ENCODE measurements around the gene WHRN. TPM values are rescaled to one million over a fixed set of nuclear protein-coding genes. Genes with fewer than 3 reads are reported as not detected.

Gene WHRN
- total and polyA plus RNA-seq, 2 of the 13 experiments (the other 11 are each of a cell fraction or from before 2014, with no cell fraction given) = 2.3 to 5.3 TPM

- 0 out of 2 replicates have a peak, but pooled peaks have one; percentile 22 for TF ChIP-seq ZFX (CRISPR knock-in tag; IDR thresholded peaks at IDR 0.05; ENCODE audit: low read depth)
- TF ChIP-seq ATF3 (CRISPR knock-in tag; IDR thresholded peaks at IDR 0.05) = no peak
- no peak for TF ChIP-seq BRD4 (CRISPR knock-in tag; IDR thresholded peaks at IDR 0.05)
- TF ChIP-seq ZNF232 (CRISPR knock-in tag; IDR thresholded peaks at IDR 0.05; ENCODE audit: borderline replicate concordance) = no peak
- peak; percentile 54 for TF ChIP-seq XRCC5 (optimal IDR thresholded peaks at IDR 0.05; ENCODE audit: low read length)
- no peak for TF ChIP-seq SOX5 (CRISPR knock-in tag; IDR thresholded peaks at IDR 0.05; ENCODE audit: borderline replicate concordance)
- TF ChIP-seq GLMP (CRISPR knock-in tag; IDR thresholded peaks at IDR 0.05; ENCODE audit: borderline replicate concordance) = no peak
- TF ChIP-seq RAD21 (CRISPR knock-in tag; IDR thresholded peaks at IDR 0.05) = peak; percentile 75
- TF ChIP-seq ZIK1 (CRISPR knock-in tag; IDR thresholded peaks at IDR 0.05; ENCODE audit: borderline replicate concordance, low read depth) = no peak
- no peak for TF ChIP-seq FOSL2 (CRISPR knock-in tag; IDR thresholded peaks at IDR 0.05)
- peak; percentile 70 for TF ChIP-seq SMC3 (IDR thresholded peaks at IDR 0.05; ENCODE audit: low read length)
- TF ChIP-seq ZBTB43 (CRISPR knock-in tag; conservative IDR thresholded peaks at IDR 0.05) = no peak
These were observed 70.4 kb downstream of the WHRN start (continued) for GRCh38 chr9:114434878-114435311.

All from HepG2 (cell line).